ENCODE results near the gene ZNF70.
A peak's percentile ranks its signal among the peaks of the same experiment; 100 is the strongest.

The ZNF70 gene

DNA sequence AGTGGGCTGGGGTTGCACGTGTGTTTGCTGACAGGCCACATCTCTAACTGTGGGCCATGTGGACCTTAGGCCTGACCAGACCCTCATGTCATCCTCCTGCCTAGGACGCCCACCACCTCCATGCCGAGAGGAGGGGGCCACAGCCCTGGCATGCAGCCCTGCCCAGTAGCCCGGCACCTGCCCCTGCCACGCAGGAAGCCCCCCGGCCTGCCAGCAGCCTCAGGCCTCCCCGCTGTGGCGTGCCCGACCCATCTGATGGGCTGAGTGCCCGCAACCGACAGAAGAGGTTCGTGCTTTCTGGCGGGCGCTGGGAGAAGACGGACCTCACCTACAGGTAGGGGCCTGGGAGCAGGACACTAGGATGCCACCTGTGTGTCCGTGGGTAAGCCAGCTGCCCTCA is 28.2 kb upstream of the ZNF70 start:
- no peak for DNase-seq (ENCODE audit: low read depth)

DNA sequence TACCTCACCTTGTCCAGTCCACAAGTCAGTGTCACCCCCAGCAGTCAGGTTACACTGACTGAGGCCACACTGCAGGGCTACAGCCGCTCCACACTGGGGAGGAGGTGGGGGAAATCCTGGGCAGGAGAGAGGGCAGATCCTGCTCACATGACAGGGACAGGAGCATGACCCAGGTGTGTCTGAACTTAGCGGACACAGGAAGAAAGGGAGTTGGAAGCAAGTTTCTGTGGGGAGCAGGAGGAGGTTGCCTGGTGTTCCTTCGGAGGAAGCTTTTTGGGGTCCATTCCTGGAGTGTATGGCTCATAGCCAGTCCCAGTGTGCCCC is 27.6 kb upstream of the ZNF70 start:
- no peak for DNase-seq (ENCODE audit: low read depth)

DNA sequence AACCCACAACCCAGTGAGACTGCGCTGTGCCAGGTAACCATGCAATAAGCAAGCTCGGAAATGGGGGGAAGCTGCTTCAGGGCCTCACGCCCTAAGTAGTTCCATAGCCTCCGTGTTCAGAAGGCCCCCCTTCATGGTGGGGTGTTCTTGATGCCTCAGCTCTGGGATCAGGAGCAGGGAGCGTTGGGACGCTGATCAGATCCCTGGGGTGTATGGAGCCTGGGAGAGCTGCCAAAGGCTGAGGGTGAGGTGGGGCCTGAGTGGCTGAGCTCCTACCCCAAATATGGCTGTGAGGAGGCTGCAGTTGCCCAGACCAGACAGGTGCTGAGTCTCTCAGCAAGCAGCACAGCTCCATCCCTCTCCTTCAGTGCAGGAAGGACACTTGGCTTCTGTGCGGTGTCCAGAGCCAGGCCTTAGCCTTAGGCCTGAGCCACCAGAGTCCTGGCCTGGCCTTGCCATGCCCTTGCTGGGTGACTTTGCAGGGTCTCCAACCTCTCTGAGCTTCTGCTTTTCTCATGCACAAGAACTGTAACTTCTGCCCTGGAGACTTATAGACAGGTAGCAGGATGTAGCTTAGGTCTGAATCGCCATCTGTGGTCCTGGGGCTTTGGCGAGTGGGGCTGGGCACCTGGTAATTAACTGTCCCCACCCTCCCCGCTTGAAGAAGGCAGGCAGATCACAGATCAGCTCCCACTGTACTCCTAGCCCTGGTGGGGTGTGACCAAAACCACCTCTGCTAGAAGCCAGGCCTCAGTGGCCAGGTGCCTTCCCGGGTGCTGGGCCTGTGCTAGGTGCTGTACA is 27.1 kb upstream of the ZNF70 start:
- no peak for DNase-seq (ENCODE audit: low read depth)

DNA sequence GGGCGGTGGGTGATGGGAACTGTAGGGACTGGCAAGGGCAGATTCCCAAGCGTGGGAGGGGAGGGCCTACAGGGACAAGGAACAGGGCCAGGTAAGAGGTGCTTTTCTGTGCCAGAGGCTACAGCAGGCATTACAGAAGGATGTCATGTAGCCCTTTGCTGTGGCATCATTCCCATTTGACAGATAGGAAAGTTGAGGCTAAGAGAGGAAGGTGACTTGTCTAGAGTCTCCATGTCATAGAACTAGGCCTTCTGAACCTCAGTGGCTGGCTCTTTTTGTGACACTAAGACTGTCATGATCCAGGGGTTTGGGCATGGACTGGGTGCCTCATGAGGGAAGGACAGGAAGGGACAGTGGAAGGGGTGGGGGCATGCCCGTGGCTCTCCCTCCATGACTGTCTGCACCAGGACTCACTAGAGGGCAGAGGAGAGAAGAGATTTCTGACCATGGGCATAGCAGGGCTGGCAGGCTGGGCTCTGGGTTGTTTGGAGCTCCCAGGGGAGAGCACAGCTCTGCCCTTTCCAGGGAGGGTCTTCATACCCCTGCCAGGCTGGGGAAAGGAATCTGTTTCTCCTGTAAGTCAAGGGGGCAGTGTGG is 25.0 kb upstream of the ZNF70 start:
- DNase-seq (ENCODE audit: low read depth), result no peak

DNA sequence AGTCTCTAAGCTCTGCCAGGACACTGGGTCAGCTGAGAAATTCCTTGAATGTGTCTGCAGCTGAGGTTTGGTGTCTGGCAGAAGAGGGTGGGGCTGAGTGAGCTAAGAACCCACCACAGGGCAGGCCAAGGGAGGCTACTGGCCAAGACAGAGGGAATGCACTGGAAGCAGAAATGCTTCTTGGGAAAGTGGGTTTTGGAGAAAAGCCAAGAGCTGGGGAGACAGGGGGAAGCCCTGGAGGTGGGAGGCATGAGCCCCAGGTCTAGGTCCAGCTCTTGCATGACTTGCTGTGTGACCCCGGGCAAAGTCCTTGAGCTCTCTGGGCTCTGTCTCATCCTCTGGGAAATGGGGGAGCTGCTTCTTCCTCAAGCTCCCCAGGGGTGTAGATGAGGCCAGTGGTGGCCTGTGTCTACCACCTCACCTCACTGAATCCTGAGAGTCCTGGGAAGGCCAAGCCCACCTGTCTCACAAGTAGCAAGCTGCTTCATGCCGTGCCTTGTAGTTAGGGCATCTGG is 24.1 kb upstream of the ZNF70 start:
- DNase-seq (ENCODE audit: low read depth), result peak; percentile 81

DNA sequence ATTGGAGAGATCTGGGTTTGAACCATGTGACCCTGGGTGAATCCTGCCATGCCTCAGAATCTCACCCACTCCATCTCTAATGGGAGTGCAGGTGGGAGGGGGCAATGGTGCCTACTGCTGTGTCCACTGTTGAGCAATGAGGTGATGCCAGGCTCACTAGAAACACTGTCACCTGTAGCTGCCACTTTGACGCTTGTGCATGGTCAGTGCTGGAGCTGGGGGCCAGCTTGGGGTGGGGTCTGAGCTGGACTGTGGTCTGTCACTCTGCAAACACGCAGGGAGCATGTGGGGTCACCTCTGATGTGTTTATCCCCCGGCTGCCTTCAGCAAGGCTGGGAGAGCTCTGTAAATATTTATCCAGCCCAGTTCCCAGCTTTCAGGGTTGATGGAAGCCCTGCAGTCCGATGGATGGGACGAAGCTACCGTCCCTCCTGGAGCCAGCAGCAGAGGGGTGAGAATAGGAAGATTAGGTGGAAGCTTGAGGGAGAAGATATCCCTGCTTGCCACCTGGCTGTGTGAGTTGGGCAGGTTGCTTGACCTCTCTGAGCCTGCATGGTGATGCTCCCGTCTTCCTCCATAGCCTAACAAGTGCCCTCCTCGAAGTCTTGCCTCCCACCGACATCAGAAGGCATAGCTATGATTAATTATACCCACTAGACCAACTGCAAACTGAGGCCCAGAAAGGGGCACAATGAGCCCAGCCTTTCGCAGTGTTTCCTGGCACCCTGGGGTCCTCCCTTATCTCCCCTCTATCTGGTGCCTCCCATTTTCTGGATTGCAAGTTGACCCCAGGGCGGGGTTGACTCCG is 23.4 kb upstream of the ZNF70 start:
- DNase-seq (ENCODE audit: low read depth), result no peak

DNA sequence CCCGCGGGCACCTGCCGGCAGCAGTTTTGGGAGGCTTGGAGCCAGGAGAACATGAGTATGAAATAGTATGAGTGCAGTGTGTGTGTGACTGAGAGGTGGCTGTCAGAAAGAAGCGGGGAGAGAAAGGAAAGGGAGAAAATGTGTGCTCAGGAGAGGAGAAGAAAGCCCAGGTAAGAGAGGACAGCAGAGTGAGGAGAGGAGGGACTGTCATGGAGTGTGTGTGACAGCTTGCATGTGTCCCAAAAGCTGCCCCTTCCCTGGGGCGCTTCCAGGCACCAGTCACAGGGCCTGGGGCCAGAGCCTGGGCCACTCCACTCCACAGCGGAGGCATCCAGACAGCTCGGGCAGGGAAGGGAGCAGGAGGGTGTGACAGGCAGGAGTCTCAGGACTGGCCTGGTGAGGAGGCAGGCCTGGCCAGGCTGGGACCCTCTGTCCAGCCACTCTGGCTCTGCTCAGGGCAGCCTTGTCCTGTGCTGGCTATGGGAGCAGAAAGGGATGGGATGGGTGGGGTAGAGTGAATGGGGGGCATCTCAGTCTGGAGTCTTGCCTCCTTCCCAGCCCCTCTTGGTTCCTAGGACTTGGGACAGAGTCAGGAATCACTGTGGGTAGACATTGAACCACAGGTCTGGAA is 22.7 kb upstream of the ZNF70 start:
- DNase-seq (ENCODE audit: low read depth), result no peak

DNA sequence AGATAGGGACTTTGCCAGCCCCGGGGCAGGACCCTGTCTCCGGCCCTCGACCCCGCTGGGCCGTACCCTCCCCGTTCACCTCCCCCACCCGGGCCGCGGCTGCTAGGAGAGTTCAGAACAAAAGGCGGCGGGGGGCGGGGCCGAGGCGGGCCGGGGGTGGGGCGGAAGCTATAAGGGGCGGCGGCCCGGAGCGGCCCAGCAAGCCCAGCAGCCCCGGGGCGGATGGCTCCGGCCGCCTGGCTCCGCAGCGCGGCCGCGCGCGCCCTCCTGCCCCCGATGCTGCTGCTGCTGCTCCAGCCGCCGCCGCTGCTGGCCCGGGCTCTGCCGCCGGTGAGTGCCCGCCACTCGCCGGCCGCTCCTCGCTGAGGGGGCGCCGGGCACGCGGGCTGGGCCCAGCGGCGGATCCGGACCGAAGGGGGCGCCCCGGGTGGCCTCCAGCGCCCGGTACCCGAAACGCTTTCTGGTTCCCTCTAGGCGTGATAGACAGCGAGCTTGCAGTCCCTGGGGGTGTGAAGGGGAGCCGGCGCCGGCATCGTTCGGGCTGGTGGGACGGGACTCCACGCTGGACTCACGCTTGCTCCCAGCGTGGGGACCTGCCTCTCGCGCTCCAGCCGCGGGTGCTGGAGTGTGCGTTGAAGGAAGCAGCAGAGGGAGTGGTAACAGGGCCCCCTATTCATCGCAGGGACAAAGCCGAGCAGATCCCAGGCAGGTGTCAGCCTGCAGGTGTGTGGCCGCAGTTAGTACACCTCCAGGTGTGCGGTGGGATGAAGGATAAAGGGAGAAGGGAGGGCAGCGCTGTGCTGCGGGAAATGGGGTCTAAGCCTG is 21.9 kb upstream of the ZNF70 start, which contains the start of gene MMP11:
MMP11 (plus strand) TSS at position 201 of the 825 bp plus-strand sequence; CDS start at position 223, 22 bp downstream.
- peak; percentile 67 for DNase-seq (ENCODE audit: low read depth)

DNA sequence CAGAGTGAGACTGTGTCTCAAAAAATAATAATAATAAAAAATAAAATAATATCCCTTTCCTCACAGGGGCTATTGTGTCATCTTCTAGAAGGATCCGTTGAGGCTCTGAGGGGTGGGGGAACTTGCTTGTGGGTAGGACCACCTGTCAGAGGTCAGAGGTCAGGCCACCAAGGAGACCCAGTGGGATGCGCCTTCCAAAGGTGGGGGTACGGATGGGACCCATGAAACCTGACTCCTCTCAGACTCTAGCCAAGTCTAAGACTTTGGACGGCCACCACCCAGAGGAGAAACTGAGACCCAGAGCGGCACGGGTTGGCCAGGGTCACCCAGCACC is 21.4 kb upstream of the ZNF70 start:
- DNase-seq (ENCODE audit: low read depth), result no peak

DNA sequence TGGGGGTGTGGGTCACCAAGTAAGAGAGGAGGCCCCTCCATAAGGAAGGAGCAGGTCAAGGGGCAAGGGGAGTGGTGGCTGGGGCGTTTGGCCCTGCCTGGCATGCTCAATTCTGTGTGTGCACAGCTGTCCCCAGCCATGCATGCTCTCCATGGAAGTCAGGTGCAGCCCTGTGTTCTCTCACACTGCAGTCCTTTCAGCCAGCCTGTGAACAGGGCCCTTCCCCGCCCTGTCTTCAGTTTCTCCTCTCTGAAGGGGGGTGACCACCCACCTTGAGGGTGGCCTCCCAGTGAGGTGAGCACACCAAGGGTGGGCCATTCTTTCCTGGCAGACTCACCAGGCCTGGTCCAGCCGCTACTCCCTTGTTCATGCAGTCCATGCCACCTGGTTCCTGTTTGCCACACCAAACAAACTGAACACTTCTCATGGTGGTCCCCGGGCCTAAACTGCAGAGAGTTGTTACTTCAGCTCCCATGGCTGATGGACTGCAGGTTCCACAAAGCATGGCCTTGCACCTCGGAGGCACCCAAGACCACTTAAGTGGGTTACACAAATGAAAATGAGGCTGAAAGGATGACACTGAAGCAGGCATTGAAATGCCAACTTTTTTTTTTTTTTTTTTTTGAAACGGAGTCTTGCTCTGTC is 18.5 kb upstream of the ZNF70 start:
- no peak for DNase-seq (ENCODE audit: low read depth)

DNA sequence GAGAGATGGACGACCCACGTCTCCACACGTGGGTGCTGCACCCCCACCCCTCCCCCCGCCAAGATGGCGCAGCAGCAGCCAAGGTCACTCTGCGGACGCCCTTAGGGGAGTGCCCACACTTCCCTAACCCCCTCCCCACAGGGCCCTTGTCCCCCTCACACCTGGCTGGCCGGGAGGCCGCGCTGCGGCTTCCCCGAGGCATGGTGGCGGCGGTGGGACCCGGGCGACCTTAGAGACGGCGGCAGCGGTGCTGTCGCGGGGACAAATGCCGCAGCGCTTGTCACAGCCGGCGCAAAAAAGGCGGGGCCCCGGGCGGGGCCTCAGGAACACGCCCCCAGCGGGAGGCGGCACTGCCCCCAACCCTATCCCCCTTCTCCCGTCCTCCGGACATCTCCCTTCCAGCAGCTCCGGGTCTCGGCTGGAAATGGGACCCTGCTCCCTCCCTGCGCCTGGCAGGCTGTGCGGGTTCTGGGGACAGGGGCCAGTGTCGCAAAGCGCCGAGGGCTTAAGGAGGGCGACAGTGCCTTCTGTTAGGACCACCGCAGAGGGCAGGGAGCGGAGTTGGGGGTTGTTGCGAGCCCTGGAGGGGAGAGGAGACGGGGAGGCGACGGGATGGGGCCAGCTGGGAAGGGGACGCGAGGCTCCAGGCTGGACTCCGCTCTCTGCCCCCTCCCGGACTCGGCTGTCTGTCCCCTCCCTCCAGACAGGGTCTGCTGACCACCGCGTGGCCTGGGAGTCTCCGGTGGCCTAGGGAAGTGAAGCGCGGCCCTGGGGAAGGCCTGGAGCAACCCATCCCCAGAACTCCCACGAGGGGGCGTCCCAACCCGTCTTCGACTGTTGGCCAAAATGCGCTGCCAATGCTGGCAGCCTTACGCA is 17.0 kb upstream of the ZNF70 start, which contains the start of gene CHCHD10:
CHCHD10 (minus strand) TSS at position 300 of the 876 bp plus-strand sequence; CDS start at position 202, 98 bp downstream.
- DNase-seq (ENCODE audit: low read depth), result peak; percentile 77

DNA sequence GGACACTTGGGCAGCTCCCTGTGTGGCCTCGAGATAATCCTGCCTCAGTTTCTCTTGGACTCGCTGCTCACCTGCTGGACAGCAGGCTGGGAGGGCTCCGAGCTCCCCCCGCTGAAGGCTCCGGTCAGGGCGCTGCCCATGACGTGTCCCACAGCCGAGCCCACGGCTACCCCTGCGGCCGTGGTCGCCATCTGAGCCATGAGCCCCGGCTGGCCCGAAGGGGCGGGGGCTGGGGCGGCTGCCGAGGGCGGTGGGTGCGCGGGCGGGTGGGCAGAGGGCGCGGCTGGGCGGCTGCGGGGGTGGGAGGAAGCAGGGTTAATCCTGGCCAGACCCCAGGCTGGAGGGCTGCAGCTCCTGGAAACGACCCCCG is 16.4 kb upstream of the ZNF70 start:
- no peak for DNase-seq (ENCODE audit: low read depth)

DNA sequence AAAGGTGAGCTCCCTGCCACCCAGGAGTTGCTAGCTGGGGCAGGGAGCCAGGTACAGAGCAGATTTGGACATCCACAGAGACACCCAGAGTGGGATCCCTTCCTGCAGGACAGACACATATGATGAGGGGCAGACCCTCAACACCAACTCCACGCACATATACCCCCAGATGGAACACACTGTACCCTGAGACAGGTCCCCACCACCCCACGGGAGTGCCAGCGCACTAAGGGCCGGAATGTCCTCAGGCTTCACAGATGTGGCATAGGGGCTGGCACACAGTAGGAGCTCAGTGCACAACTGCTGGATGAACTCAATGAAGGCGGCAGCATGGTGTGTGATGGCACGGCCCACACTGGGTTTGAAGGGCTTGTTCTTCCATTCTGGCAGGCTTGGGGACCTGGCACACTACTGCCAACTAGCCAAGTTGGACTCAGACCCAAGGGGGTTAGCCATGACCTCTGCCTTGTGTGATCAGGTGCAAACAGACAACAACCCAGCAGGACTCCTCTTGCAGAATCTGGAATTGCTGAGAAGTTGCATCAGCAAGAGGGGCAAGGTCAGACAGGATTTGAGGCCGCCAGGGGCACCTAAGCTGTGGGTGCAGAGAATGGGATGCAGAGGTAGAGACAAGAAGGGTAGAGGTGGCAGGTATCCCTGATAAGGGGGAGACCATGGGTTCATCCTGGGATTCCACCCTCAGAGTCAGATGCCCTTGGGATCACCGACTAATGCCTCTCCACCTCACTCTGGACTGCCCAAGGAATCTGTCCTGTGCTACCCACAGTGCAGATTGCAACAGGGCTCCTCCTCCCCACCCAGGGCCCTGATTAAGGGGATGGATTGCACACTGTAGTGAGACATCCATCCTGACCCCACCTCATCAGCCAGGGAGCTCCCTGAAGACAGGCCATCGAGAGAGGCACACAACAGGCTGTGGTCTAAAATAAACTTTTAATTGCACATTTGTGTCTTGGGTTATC is 14.3 kb upstream of the ZNF70 start:
- no peak for DNase-seq (ENCODE audit: low read depth)

DNA sequence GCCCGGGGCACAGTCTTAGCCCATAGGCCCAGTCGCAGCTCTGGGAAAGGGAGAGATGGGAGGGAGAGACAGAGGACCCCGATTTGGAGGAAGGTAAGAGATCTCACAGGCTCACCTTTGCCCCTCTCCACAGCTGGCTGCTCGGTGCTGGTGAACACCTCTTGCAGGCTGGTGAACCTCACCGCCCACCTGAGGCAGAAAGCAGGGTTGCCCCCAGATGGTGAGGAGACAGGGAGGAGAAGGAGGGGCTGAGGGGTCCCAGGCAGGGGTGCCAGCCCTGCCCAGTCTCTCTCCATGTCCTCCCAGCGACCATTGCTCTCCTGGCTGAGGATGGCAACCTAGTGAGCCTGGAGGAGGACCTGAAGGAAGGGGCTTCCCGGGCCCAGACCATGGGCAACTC is 13.0 kb upstream of the ZNF70 start:
- no peak for DNase-seq (ENCODE audit: low read depth)

DNA sequence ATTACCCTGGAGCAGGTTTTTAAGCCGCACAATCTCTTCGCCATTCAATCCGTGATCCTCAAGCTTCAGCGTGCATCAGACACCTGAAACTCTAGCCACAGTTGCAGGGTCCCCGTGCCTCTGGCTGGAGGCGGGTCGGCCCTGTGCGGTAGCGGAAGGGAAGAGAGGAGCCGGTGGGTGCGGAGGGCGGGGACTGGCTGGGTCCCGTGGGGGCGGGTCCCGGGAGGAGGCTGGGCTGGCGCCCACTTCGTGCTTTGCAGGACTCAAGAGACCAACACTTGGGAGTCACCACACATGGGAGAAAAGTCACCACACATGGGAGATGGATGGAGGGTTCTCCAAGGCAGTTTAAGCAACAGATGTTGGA is 12.7 kb upstream of the ZNF70 start:
- DNase-seq (ENCODE audit: low read depth), result no peak

DNA sequence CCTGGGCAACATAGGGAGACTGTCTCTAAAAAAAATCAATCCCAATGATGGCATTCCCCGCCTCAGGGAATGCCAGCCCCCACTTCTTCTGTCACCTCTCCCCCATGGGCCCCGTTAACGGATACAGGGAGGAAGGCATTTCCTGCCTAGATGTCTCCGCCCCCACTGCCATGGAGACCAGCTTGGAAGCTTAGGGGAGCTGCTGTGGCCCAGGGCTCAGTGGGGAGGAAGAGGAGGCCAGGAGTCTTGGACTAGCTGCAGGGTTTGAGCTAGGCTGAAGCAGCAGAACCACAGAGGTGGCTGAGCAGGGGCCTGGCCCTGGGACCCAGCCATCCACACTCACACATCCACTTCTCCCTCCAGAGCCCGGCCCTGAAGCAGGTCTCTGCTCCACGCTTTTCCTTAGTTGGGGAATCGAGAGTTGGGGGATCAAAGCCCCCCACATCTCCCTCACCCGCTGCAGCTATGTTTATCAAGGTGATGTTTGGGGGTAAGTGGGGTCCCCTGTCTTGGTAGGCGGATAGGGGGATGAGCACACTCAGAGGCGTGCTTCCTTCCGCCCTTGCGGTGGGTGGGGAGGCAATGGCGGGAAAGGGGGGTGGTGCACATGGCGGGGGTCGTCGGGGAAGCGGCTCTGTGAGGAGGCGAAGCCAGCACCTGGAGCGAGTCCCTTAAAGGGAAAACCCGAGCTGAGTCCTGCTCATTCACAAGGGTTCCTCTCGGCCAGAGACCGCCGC is 12.1 kb upstream of the ZNF70 start, which contains the start of gene C22orf15:
C22orf15 (plus strand) TSS at position 149 of the 737 bp plus-strand sequence; CDS start at position 466, 317 bp downstream.
- DNase-seq (ENCODE audit: low read depth), result peak; percentile 85

DNA sequence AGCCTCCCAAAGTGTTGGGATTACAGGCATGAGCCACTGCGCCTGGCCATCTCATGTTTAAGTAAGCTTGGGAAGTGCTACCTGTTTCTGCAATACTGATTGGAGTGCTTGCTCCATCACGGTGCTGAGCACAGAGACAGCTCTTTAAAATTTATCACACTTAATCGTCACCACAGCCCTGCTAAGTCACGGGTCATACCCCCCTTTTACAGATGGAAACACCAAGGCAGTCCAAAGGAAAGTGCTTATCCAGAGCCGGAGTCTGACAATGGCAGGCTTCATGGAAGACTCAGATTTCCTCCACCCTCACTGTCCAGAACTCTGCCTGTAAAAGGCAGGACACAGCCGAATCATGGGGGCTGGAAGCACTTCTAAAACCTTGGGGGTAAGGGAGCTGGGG is 9.1 kb upstream of the ZNF70 start:
- no peak for DNase-seq (ENCODE audit: low read depth)

DNA sequence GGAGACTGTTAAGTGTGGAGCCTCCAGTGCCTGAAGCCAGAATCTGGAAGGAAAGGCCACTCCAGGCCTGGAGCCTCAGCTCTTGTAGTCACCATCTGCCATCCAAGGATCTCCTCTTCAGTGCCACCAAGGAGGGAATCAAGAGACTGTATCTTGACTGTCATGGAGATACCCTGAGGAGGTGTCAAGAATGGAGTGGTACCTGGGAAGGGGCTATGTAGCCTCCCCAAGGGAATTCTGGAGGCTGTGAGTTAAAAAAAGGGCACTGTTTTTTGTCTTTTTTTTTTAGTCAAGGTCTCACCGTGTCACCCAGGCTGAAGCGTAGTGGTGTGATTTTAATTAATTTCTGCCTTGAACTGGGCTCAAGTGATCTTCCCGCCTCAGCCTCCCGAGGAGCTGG is 8.7 kb upstream of the ZNF70 start:
- DNase-seq (ENCODE audit: low read depth), result no peak
